Measurements from ENCODE around the gene TACC3. TPM values are rescaled to one million over a fixed set of nuclear protein-coding genes. Genes with fewer than 3 reads are reported as not detected.

Gene TACC3
- polyA plus RNA-seq, 1 of the 3 experiments (the other 2 are of a cell fraction) = 49.5 TPM

DNA sequence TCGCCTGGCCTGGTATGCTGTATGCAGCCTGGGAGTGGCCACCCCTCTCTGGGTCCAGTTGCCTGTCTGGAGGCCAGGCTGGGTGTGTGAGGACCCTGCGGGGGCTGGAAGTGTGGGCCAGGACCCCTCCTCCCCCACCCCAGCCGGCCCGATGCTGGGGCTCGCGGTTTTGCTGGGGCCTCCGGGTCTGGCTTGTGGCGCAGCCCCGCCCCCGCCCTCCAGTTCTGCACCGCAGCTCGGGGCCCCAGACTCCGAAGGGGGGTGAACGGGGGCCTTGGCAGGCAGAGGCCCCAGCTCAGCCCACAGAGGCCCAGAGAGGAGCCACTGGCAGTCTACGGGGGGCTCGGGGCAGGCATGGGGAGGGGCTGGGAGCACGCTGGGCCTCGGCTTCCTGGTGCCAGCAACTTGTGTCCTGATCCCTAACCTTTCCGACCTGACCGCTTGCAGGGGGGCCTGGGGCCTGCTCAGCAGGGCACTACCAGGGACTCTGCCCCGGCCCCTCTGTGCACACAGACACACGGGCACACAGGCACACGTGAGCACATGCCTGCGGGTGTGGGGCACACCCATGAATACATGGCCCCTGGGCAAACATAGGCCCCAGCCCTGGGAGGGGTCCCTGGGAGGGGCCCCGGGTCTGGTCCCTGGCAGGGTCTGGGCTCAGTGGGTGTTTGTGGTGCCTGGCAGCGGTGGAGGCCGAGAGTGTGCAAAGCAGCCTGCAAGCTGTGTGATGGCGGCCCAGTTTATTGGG is 50.4 kb downstream of the TACC3 start:
- Histone ChIP-seq H4K20me1 (ENCODE audit: insufficient read depth) (no peaks in the 10 kb centered on the region), H3K4me2 (no peak overlapping the region), H3K27ac (ENCODE audit: low read depth in 2 of 2, low read length in 1 of 2) (no peak overlapping the region), H3K4me3 (ENCODE audit: low read depth in 2 of 2, low read length in 1 of 2) (no peak overlapping the region), H3K27me3 (ENCODE audit: insufficient read depth) (no peaks in the 10 kb centered on the region), H2AFZ (ENCODE audit: low read depth) (no peak overlapping the region), H3K4me1 (ENCODE audit: control insufficient read depth in 1 of 2, insufficient read depth in 2 of 2, low read depth in 1 of 2, low read length in 1 of 2) (peaks cover 0 to 30% of the 10 kb centered on the region in 2 experiments; a peak in 1 of 4 replicates), H3K9me3 (no peaks in the 10 kb centered on the region), H3F3A (replicated peaks; ENCODE audit: insufficient read depth) (no peaks in the 10 kb centered on the region), H3K9me2 (no peaks in the 10 kb centered on the region), H3K9ac (no peak overlapping the region), H3K36me3 (replicated peaks in 1 of 2; ENCODE audit: control insufficient read depth in 1 of 2, insufficient read depth in 2 of 2, low read length in 1 of 2) (no peaks in the 10 kb centered on the region), H3K79me2 (ENCODE audit: insufficient read depth) (no peaks in the 10 kb centered on the region)
- WGBS (ENCODE audit: low lambda C conversion rate) = 81% methylated on average over 5 of the region's 28 CpGs
- TF ChIP-seq SIN3A (IDR thresholded peaks at IDR 0.05; ENCODE audit: borderline replicate concordance, low read depth, low read length) = no peak
- TF ChIP-seq GABPA (IDR thresholded peaks at IDR 0.05; ENCODE audit: low read depth) = no peak
- no peak for TF ChIP-seq ELF1 (IDR thresholded peaks at IDR 0.05)
- TF ChIP-seq, protein P1, sequence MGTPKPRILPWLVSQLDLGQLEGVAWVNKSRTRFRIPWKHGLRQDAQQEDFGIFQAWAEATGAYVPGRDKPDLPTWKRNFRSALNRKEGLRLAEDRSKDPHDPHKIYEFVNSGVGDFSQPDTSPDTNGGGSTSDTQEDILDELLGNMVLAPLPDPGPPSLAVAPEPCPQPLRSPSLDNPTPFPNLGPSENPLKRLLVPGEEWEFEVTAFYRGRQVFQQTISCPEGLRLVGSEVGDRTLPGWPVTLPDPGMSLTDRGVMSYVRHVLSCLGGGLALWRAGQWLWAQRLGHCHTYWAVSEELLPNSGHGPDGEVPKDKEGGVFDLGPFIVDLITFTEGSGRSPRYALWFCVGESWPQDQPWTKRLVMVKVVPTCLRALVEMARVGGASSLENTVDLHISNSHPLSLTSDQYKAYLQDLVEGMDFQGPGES (IDR thresholded peaks at IDR 0.05; ENCODE audit: low read depth, low read length) = no peak
- no peak for TF ChIP-seq JUND (IDR thresholded peaks at IDR 0.05)
- TF ChIP-seq, protein P2, sequence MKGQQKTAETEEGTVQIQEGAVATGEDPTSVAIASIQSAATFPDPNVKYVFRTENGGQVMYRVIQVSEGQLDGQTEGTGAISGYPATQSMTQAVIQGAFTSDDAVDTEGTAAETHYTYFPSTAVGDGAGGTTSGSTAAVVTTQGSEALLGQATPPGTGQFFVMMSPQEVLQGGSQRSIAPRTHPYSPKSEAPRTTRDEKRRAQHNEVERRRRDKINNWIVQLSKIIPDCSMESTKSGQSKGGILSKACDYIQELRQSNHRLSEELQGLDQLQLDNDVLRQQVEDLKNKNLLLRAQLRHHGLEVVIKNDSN (IDR thresholded peaks at IDR 0.05; ENCODE audit: borderline replicate concordance, low read depth) = no peak
- TF ChIP-seq FOXM1 (IDR thresholded peaks at IDR 0.05; ENCODE audit: low read depth) = no peak
- TF ChIP-seq TCF12 (IDR thresholded peaks at IDR 0.05) = no peak
- no peak for TF ChIP-seq RFX5 (IDR thresholded peaks at IDR 0.05; ENCODE audit: low read length)
- no peak for TF ChIP-seq RAD21 (IDR thresholded peaks at IDR 0.05; ENCODE audit: low read length)
- TF ChIP-seq NFIC (IDR thresholded peaks at IDR 0.05; ENCODE audit: borderline replicate concordance) = no peak
- no peak for TF ChIP-seq FOSL2 (IDR thresholded peaks at IDR 0.05; ENCODE audit: borderline replicate concordance, low read depth)
- no peak for TF ChIP-seq MXI1 (IDR thresholded peaks at IDR 0.05; ENCODE audit: low read depth, low read length)
- no peak for TF ChIP-seq GATA2 (CRISPR knock-in tag; IDR thresholded peaks at IDR 0.05)
- TF ChIP-seq FOXJ3 (CRISPR knock-in tag; IDR thresholded peaks at IDR 0.05) = no peak
- TF ChIP-seq, protein P3, sequence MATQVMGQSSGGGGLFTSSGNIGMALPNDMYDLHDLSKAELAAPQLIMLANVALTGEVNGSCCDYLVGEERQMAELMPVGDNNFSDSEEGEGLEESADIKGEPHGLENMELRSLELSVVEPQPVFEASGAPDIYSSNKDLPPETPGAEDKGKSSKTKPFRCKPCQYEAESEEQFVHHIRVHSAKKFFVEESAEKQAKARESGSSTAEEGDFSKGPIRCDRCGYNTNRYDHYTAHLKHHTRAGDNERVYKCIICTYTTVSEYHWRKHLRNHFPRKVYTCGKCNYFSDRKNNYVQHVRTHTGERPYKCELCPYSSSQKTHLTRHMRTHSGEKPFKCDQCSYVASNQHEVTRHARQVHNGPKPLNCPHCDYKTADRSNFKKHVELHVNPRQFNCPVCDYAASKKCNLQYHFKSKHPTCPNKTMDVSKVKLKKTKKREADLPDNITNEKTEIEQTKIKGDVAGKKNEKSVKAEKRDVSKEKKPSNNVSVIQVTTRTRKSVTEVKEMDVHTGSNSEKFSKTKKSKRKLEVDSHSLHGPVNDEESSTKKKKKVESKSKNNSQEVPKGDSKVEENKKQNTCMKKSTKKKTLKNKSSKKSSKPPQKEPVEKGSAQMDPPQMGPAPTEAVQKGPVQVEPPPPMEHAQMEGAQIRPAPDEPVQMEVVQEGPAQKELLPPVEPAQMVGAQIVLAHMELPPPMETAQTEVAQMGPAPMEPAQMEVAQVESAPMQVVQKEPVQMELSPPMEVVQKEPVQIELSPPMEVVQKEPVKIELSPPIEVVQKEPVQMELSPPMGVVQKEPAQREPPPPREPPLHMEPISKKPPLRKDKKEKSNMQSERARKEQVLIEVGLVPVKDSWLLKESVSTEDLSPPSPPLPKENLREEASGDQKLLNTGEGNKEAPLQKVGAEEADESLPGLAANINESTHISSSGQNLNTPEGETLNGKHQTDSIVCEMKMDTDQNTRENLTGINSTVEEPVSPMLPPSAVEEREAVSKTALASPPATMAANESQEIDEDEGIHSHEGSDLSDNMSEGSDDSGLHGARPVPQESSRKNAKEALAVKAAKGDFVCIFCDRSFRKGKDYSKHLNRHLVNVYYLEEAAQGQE (IDR thresholded peaks at IDR 0.05; ENCODE audit: low read depth, low read length) = no peak
- TF ChIP-seq MEF2A (IDR thresholded peaks at IDR 0.05; ENCODE audit: borderline replicate concordance, low read depth) = no peak
- TF ChIP-seq, protein P4, sequence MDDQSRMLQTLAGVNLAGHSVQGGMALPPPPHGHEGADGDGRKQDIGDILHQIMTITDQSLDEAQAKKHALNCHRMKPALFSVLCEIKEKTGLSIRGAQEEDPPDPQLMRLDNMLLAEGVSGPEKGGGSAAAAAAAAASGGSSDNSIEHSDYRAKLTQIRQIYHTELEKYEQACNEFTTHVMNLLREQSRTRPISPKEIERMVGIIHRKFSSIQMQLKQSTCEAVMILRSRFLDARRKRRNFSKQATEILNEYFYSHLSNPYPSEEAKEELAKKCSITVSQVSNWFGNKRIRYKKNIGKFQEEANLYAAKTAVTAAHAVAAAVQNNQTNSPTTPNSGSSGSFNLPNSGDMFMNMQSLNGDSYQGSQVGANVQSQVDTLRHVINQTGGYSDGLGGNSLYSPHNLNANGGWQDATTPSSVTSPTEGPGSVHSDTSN (IDR thresholded peaks at IDR 0.05) = no peak
- DNase-seq = no peak
- CTCF ChIA-PET = no interaction called here
- POLR2A ChIA-PET = no interaction called here

Data from SK-N-SH (cell line).